IMR-90 (cell line): ENCODE results near the gene CYGB. TPM values are rescaled to one million over a fixed set of nuclear protein-coding genes. Genes with fewer than 3 reads are reported as not detected.

Source experiments
- ATAC-seq: fragments of 200-7000 bp; cut with Tn5 transposase; 2 replicates; pipeline ENCODE4 v1.9.1; 2020; ENCODE audit warnings: low read depth, mild to moderate bottlenecking, moderate library complexity
- BruUV-seq: library from RNA; stranded (reverse); fragments of 400-500 nt; replicated peaks from 2 replicates; lab custom pipeline; 2021; lab: Mats Ljungman, UMichigan
- CTCF ChIA-PET: fragments of 300-600 bp; formaldehyde crosslinking; extraction: SDS; loops from one replicate; lab custom pipeline; 2021; ENCODE audit warnings: antibody characterized with exemption; lab: Yijun Ruan, JAX
- POLR2A ChIA-PET: fragments of 300-600 bp; sonication (Branson Sonifier 250); formaldehyde crosslinking; loops from one replicate; lab custom pipeline; 2022; ENCODE audit warnings: antibody characterized with exemption; ENCODE audit not compliant: unreplicated experiment; lab: Charles Lee
- DNase-seq: peaks from one replicate; pipeline ENCODE4 v3.0.0; 2013
- H2AFZ ChIP-seq: replicated peaks from 2 replicates; pipeline ENCODE3; 2013; ENCODE audit warnings: low read length, mild to moderate bottlenecking; ENCODE audit not compliant: poor library complexity
- H2AK5ac ChIP-seq: 2 replicates; pipeline ENCODE4 v1.6.1; 2013; ENCODE audit warnings: low read depth, low read length, inconsistent platforms
- H2AK9ac ChIP-seq: replicated peaks from 2 replicates; pipeline ENCODE3; 2013; ENCODE audit warnings: mild to moderate bottlenecking, low read depth, low read length, moderate library complexity; ENCODE audit not compliant: poor library complexity
- H2BK120ac ChIP-seq: 2 replicates; pipeline ENCODE4 v1.6.1; 2013; ENCODE audit warnings: low read depth, low read length, inconsistent platforms
- H2BK15ac ChIP-seq: 3 replicates; pipeline ENCODE4 v1.6.1; 2013; ENCODE audit warnings: low read depth, low read length, inconsistent platforms
- H2BK20ac ChIP-seq: 2 replicates; pipeline ENCODE4 v1.6.1; 2013; ENCODE audit warnings: low read depth, mild to moderate bottlenecking, inconsistent platforms, low read length, moderate library complexity
- H2BK5ac ChIP-seq: 2 replicates; pipeline ENCODE4 v1.6.1; 2013; ENCODE audit warnings: mild to moderate bottlenecking, low read depth, low read length, inconsistent platforms; ENCODE audit not compliant: poor library complexity, severe bottlenecking
- H3K14ac ChIP-seq: replicated peaks from 2 replicates; pipeline ENCODE4 v1.6.1; 2013; ENCODE audit warnings: low read depth, low read length, inconsistent platforms
- H3K18ac ChIP-seq: 2 replicates; pipeline ENCODE4 v1.6.1; 2013; ENCODE audit warnings: low read depth, low read length, control low read depth
- H3K23ac ChIP-seq: 2 replicates; pipeline ENCODE4 v1.6.1; 2013; ENCODE audit warnings: low read depth, low read length, inconsistent platforms
- H3K27ac ChIP-seq: 2 replicates; pipeline ENCODE4 v1.5.1; 2013; ENCODE audit warnings: mild to moderate bottlenecking, control low read depth, low read length; ENCODE audit not compliant: insufficient read depth
- H3K27me3 ChIP-seq: 2 replicates; pipeline ENCODE4 v1.6.1; 2013; ENCODE audit warnings: low read length; ENCODE audit not compliant: control insufficient read depth, insufficient read depth
- H3K36me3 ChIP-seq: 2 replicates; pipeline ENCODE4 v1.6.1; 2013; ENCODE audit warnings: low read length, mixed read lengths; ENCODE audit not compliant: control insufficient read depth, insufficient read depth
- H3K4ac ChIP-seq: 2 replicates; pipeline ENCODE4 v1.6.1; 2013; ENCODE audit warnings: low read depth, low read length, inconsistent platforms
- H3K4me1 ChIP-seq: 2 replicates; pipeline ENCODE4 v1.6.1; 2013; ENCODE audit warnings: low read length, mixed read lengths; ENCODE audit not compliant: control insufficient read depth, insufficient read depth
- H3K4me2 ChIP-seq: 2 replicates; pipeline ENCODE4 v1.6.1; 2013; ENCODE audit warnings: low read depth, mild to moderate bottlenecking, control low read depth, low read length, moderate library complexity
- H3K4me3 ChIP-seq: 2 replicates; pipeline ENCODE4 v1.5.1; 2013; ENCODE audit warnings: low read depth, mild to moderate bottlenecking, control low read depth, low read length, moderate library complexity; ENCODE audit not compliant: insufficient read depth
- H3K56ac ChIP-seq: 2 replicates; pipeline ENCODE4 v1.6.1; 2013; ENCODE audit warnings: low read length, inconsistent platforms; ENCODE audit not compliant: insufficient read depth; ENCODE audit errors: extremely low read depth
- H3K79me1 ChIP-seq, 2 experiments: 2 replicates each; pipeline ENCODE4 v1.6.1; 2013; ENCODE audit warnings: low read length in 2 of 2, inconsistent platforms in 1 of 2, low read depth in 1 of 2
- H3K9ac ChIP-seq: 2 replicates; pipeline ENCODE4 v1.6.1; 2013; ENCODE audit warnings: low read depth, low read length, control low read depth
- H3K9me1 ChIP-seq: 2 replicates; pipeline ENCODE4 v1.6.1; 2013; ENCODE audit warnings: low read length, inconsistent platforms; ENCODE audit not compliant: insufficient read depth
- H3K9me3 ChIP-seq: 2 replicates; pipeline ENCODE4 v1.6.1; 2013; ENCODE audit warnings: low read length; ENCODE audit not compliant: control insufficient read depth, insufficient read depth
- H4K20me1 ChIP-seq: 2 replicates; pipeline ENCODE4 v1.6.1; 2013; ENCODE audit warnings: low read length, inconsistent platforms; ENCODE audit not compliant: insufficient read depth
- H4K5ac ChIP-seq: 2 replicates; pipeline ENCODE4 v1.6.1; 2013; ENCODE audit warnings: mild to moderate bottlenecking, low read depth, low read length, control low read depth
- H4K8ac ChIP-seq, 2 experiments: 2 replicates each; pipeline ENCODE4 v1.6.1; 2013; ENCODE audit warnings: low read depth in 2 of 2, low read length in 2 of 2, control low read depth in 1 of 2, inconsistent platforms in 1 of 2
- H4K91ac ChIP-seq: 2 replicates; pipeline ENCODE4 v1.6.1; 2013; ENCODE audit warnings: low read depth, low read length, inconsistent platforms; ENCODE audit not compliant: insufficient read depth
- BHLHE40 ChIP-seq: fragments of 150-350 bp; IDR thresholded peaks from 2 replicates; pipeline ENCODE4 v1.6.1; 2016; ENCODE audit warnings: mild to moderate bottlenecking, low read depth, low read length
- CHD1 ChIP-seq: IDR thresholded peaks from 2 replicates; pipeline ENCODE4 v1.6.1; 2012; ENCODE audit warnings: low read depth, low read length, improper control_type of control experiment
- NFE2L2 ChIP-seq: fragments of 150-350 bp; IDR thresholded peaks from 2 replicates; pipeline ENCODE4 v1.6.1; 2016; ENCODE audit warnings: low read depth, mild to moderate bottlenecking, low read length
- POLR2A ChIP-seq: IDR thresholded peaks from 2 replicates; pipeline ENCODE4 v1.6.1; 2012; ENCODE audit warnings: mild to moderate bottlenecking, low read depth, low read length
- RFX5 ChIP-seq: IDR thresholded peaks from 2 replicates; pipeline ENCODE4 v1.8.0; 2012; ENCODE audit warnings: low read depth, mild to moderate bottlenecking, low read length, moderate library complexity
- SMC3 ChIP-seq: fragments of 150-350 bp; IDR thresholded peaks from 2 replicates; pipeline ENCODE4 v1.6.1; 2016; ENCODE audit warnings: low read depth, mild to moderate bottlenecking, antibody characterized with exemption, low read length, moderate library complexity
- WGBS, 2 experiments: methylation state at CpG; one replicate each; pipeline versions ENCODE4 v1.1.5 to v1.1.7; 2013; ENCODE audit warnings: missing lambda C conversion rate in 2 of 2; ENCODE audit not compliant: insufficient read length in 1 of 2; ENCODE audit errors: extremely low coverage in 2 of 2; 5-methylcytosine and 5-hydroxymethylcytosine counted together
- dilution Hi-C: fragments of 300-500 bp; cut with HindIII; formaldehyde crosslinking; loops from one replicate; pipeline ENCODE4 v1.14.3; 2018; ENCODE audit warnings: low sequenced_read_pairs; ENCODE audit not compliant: unreplicated experiment
- in situ Hi-C: fragments of 300-500 bp; cut with MboI; formaldehyde crosslinking; loops from 3 replicates; pipeline ENCODE4 v1.14.3; 2019; ENCODE audit warnings: low sequenced_read_pairs, inconsistent platforms, mixed read lengths
- intact Hi-C: fragments of 100-400 bp; cut with micrococcal nuclease; formaldehyde crosslinking; loops from 2 replicates; pipeline ENCODE4 v1.10.0; 2022
- polyA plus RNA-seq, 3 experiments: library from polyadenylated mRNA; depleted of rRNA; stranded (reverse); fragments of >200 nt; gene quantifications; 2 replicates each; pipeline ENCODE4 v1.2.3, GENCODE V29; 2012; ENCODE audit warnings: low replicate concordance in 1 of 3
- total RNA-seq: library from RNA; depleted of rRNA; stranded (reverse); fragments of >200 nt; gene quantifications from 2 replicates; pipeline ENCODE4 v1.2.3, GENCODE V29; 2012
- TF ChIP-seq, protein P1 (sequence below): conservative IDR thresholded peaks from 2 replicates; pipeline ENCODE4 v1.5.1; 2012; ENCODE audit warnings: mild to moderate bottlenecking, low read depth, low read length, improper control_type of control experiment
- TF ChIP-seq, protein P2 (sequence below): fragments of 150-350 bp; IDR thresholded peaks from 2 replicates; pipeline ENCODE4 v1.6.1; 2017; ENCODE audit warnings: mild to moderate bottlenecking, antibody characterized with exemption, low read length, low read depth
- TF ChIP-seq, protein P3 (sequence below): fragments of 150-350 bp; IDR thresholded peaks from 2 replicates; pipeline ENCODE4 v1.6.1; 2016; ENCODE audit warnings: low read depth, mild to moderate bottlenecking, low read length, moderate library complexity, borderline replicate concordance

The CYGB gene
- total and polyA plus RNA-seq, 2 of the 4 experiments (the other 2 are of a cell fraction): 1.3 to 2.9 TPM

DNA sequence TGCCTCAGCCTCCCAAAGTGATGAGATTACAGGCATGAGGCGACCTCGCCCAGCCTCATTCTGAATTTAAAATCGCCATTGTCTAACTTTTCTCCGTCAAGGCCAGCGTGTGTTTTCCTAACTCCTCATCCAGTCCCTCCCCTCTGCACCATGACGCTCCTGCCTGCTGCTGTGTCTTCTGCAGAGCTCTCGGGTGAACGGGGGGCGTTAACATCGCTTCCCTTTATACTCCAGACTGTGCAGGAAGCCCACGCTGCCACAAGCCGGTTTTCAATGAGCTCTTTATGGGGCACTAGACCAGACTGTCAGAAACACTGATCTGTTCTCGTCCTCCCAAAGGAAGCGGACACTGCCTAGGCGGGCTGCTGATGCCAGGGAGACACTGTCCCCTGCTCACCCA is 56.9 kb downstream of the CYGB start:
- Histone ChIP-seq H2BK5ac (no peak overlapping the region), H3K14ac (peak overlapping the region; percentile 22; the same call in 1 of the 2 replicates), H2AK5ac (no peak overlapping the region), H4K20me1 (no peaks in the 10 kb centered on the region), H3K27me3 (no peaks in the 10 kb centered on the region), H3K4ac (no peak overlapping the region), H2AK9ac (no peak overlapping the region), H3K9me3 (no peaks in the 10 kb centered on the region), H2BK120ac (no peak overlapping the region), H3K9me1 (peaks cover 2% of the 10 kb centered on the region; the same call in 1 of the 2 replicates), H2BK15ac (no peak overlapping the region), H4K8ac (0 out of 4 replicates have a peak overlapping the region, but pooled peaks of 1 of the 2 experiments have one; percentile 25), H4K91ac (no peak overlapping the region), H3K18ac (no peak overlapping the region), H3K4me2 (no peak overlapping the region), H3K79me1 (no peaks in the 10 kb centered on the region), H2AFZ (peak overlapping the region; percentile 68), H3K27ac (no peak overlapping the region), H4K5ac (no peak overlapping the region), H3K36me3 (no peaks in the 10 kb centered on the region), H3K4me3 (no peak overlapping the region), H3K23ac (no peak overlapping the region), H3K4me1 (peaks cover 4% of the 10 kb centered on the region), H2BK20ac (no peak overlapping the region), H3K56ac (no peak overlapping the region), H3K9ac (no peak overlapping the region)
- dilution Hi-C loops: no loop called here
- intact Hi-C loops: no loop called here
- in situ Hi-C loops: no loop called here
- ATAC-seq (peak; percentile 25), DNase-seq (no peak)
- 54% methylated on average over 12 of the region's 15 CpGs; no CpG with 5 or more reads in 1 of the 2 experiments for WGBS, 2 experiments
- ChIA-PET CTCF (interaction anchor here (0.6 kb wide), 1 partner anchor 203 kb away, joined by 4 read pairs; no protein-coding TSS in a partner anchor), POLR2A (no interaction called here)
- BruUV-seq: no TSS peak
- no peak for TF ChIP-seq SMC3
- TF ChIP-seq, protein P1, sequence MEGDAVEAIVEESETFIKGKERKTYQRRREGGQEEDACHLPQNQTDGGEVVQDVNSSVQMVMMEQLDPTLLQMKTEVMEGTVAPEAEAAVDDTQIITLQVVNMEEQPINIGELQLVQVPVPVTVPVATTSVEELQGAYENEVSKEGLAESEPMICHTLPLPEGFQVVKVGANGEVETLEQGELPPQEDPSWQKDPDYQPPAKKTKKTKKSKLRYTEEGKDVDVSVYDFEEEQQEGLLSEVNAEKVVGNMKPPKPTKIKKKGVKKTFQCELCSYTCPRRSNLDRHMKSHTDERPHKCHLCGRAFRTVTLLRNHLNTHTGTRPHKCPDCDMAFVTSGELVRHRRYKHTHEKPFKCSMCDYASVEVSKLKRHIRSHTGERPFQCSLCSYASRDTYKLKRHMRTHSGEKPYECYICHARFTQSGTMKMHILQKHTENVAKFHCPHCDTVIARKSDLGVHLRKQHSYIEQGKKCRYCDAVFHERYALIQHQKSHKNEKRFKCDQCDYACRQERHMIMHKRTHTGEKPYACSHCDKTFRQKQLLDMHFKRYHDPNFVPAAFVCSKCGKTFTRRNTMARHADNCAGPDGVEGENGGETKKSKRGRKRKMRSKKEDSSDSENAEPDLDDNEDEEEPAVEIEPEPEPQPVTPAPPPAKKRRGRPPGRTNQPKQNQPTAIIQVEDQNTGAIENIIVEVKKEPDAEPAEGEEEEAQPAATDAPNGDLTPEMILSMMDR: no peak
- TF ChIP-seq NFE2L2: no peak
- TF ChIP-seq CHD1: no peak
- no peak for TF ChIP-seq BHLHE40
- TF ChIP-seq, protein P2, sequence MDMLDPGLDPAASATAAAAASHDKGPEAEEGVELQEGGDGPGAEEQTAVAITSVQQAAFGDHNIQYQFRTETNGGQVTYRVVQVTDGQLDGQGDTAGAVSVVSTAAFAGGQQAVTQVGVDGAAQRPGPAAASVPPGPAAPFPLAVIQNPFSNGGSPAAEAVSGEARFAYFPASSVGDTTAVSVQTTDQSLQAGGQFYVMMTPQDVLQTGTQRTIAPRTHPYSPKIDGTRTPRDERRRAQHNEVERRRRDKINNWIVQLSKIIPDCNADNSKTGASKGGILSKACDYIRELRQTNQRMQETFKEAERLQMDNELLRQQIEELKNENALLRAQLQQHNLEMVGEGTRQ: no peak
- TF ChIP-seq, protein P3, sequence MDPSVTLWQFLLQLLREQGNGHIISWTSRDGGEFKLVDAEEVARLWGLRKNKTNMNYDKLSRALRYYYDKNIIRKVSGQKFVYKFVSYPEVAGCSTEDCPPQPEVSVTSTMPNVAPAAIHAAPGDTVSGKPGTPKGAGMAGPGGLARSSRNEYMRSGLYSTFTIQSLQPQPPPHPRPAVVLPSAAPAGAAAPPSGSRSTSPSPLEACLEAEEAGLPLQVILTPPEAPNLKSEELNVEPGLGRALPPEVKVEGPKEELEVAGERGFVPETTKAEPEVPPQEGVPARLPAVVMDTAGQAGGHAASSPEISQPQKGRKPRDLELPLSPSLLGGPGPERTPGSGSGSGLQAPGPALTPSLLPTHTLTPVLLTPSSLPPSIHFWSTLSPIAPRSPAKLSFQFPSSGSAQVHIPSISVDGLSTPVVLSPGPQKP: no peak
- TF ChIP-seq POLR2A: no peak
- no peak for TF ChIP-seq RFX5
